HG02840 (cell line): ENCODE measurements around the gene NPAT.

ENCODE experiments used
- ATAC-seq: cut with Tn5 transposase; IDR thresholded peaks from one replicate; pipeline ENCODE4 v1.9.1; 2021; ENCODE audit warnings: mild to moderate bottlenecking, moderate library complexity, moderate number of reproducible peaks; ENCODE audit not compliant: unreplicated experiment, low FRiP score

The NPAT gene

GRCh38 chr11:108220721-108221336 lies 1.6 kb downstream of the NPAT start:
- no peak for ATAC-seq

GRCh38 chr11:108218912-108219783 lies 3.3 kb downstream of the NPAT start:
- no peak for ATAC-seq

- no peak for ATAC-seq
These were observed 4.0 kb downstream of the NPAT start for GRCh38 chr11:108218455-108218854.

GRCh38 chr11:108216988-108217387 lies 5.5 kb downstream of the NPAT start:
- ATAC-seq, result no peak

GRCh38 chr11:108213784-108214183 lies 8.7 kb downstream of the NPAT start:
- ATAC-seq, result no peak

GRCh38 chr11:108210441-108210840 lies 12.0 kb downstream of the NPAT start:
- no peak for ATAC-seq

- ATAC-seq, result no peak
These were observed 14.8 kb downstream of the NPAT start for GRCh38 chr11:108207683-108208060.

GRCh38 chr11:108206969-108207682 lies 15.3 kb downstream of the NPAT start:
- no peak for ATAC-seq

- ATAC-seq, result no peak
These were observed 16.3 kb downstream of the NPAT start for GRCh38 chr11:108206171-108206570.

GRCh38 chr11:108204929-108205499 lies 17.4 kb downstream of the NPAT start:
- no peak for ATAC-seq

GRCh38 chr11:108204376-108204775 lies 18.1 kb downstream of the NPAT start:
- ATAC-seq, result no peak

GRCh38 chr11:108203075-108203474 lies 19.4 kb downstream of the NPAT start:
- ATAC-seq, result no peak

GRCh38 chr11:108199446-108200321 lies 22.8 kb downstream of the NPAT start:
- peak; percentile 85 for ATAC-seq

- ATAC-seq, result no peak
These were observed 23.6 kb downstream of the NPAT start for GRCh38 chr11:108198833-108199232.

GRCh38 chr11:108197351-108197750 lies 25.1 kb downstream of the NPAT start:
- no peak for ATAC-seq

- no peak for ATAC-seq
These were observed 25.5 kb downstream of the NPAT start for GRCh38 chr11:108196901-108197300.

GRCh38 chr11:108193725-108194124 lies 28.7 kb downstream of the NPAT start:
- ATAC-seq, result no peak

GRCh38 chr11:108177570-108177969 lies 44.9 kb downstream of the NPAT start:
- no peak for ATAC-seq

GRCh38 chr11:108170184-108170583 lies 52.3 kb downstream of the NPAT start:
- ATAC-seq, result no peak

- no peak for ATAC-seq
These were observed 54.8 kb downstream of the NPAT start for GRCh38 chr11:108167624-108168023.
